MM.1S (cell line): ENCODE measurements around the gene MAP3K4.

Experiments
- DNase-seq: peaks from one replicate; pipeline ENCODE4 v3.0.0-alpha.2; 2015
- H2AFZ ChIP-seq: fragments of 300-600 bp; sonication (generic); 2 replicates; pipeline ENCODE4 v1.6.0; 2016; ENCODE audit warnings: antibody characterized with exemption, low read length
- H3F3A ChIP-seq: fragments of 300-600 bp; sonication (generic); 2 replicates; pipeline ENCODE4 v1.6.1; 2016; ENCODE audit warnings: mild to moderate bottlenecking, antibody characterized with exemption, low read length, moderate library complexity, mixed read lengths; ENCODE audit not compliant: insufficient read depth
- H3K27ac ChIP-seq: fragments of 300-600 bp; sonication (generic); 2 replicates; pipeline ENCODE4 v1.5.1; 2016; ENCODE audit warnings: mild to moderate bottlenecking, low read length
- H3K27me3 ChIP-seq: fragments of 300-600 bp; sonication (generic); replicated peaks from 2 replicates; pipeline ENCODE4 v1.6.0; 2016; ENCODE audit warnings: low read length; ENCODE audit not compliant: insufficient read depth
- H3K36me3 ChIP-seq: fragments of 300-600 bp; sonication (generic); replicated peaks from 2 replicates; pipeline ENCODE4 v1.6.1; 2016; ENCODE audit warnings: mild to moderate bottlenecking, low read length, mixed read lengths; ENCODE audit not compliant: insufficient read depth
- H3K4me1 ChIP-seq: fragments of 300-600 bp; sonication (generic); 2 replicates; pipeline ENCODE4 v1.6.1; 2016; ENCODE audit warnings: low read length, mixed read lengths
- H3K4me2 ChIP-seq: fragments of 300-600 bp; sonication (generic); 2 replicates; pipeline ENCODE4 v1.6.0; 2016; ENCODE audit warnings: low read depth, low read length
- H3K4me3 ChIP-seq: fragments of 300-600 bp; sonication (generic); 2 replicates; pipeline ENCODE4 v1.5.1; 2016; ENCODE audit warnings: low read length, mixed read lengths
- H3K79me2 ChIP-seq: fragments of 300-600 bp; sonication (generic); 2 replicates; pipeline ENCODE4 v1.6.1; 2016; ENCODE audit warnings: mixed run types, low read length, mixed read lengths
- H3K9ac ChIP-seq: fragments of 300-600 bp; sonication (generic); 2 replicates; pipeline ENCODE4 v1.6.1; 2016; ENCODE audit warnings: low read length, mixed read lengths
- H3K9me2 ChIP-seq: fragments of 300-600 bp; sonication (generic); replicated peaks from 2 replicates; pipeline ENCODE4 v1.6.1; 2016; ENCODE audit warnings: mild to moderate bottlenecking, low read length, mixed read lengths; ENCODE audit not compliant: insufficient read depth
- H3K9me3 ChIP-seq: fragments of 300-600 bp; sonication (generic); replicated peaks from 2 replicates; pipeline ENCODE4 v1.6.1; 2016; ENCODE audit warnings: mild to moderate bottlenecking, low read length, mixed read lengths; ENCODE audit not compliant: insufficient read depth
- H4K20me1 ChIP-seq: fragments of 300-600 bp; sonication (generic); 2 replicates; pipeline ENCODE4 v1.6.1; 2016; ENCODE audit warnings: mild to moderate bottlenecking, low read length, moderate library complexity, mixed read lengths; ENCODE audit not compliant: insufficient read depth
- CTCF ChIP-seq: fragments of 300-600 bp; sonication (generic); IDR thresholded peaks from 2 replicates; pipeline ENCODE4 v1.5.1; 2016; ENCODE audit warnings: antibody characterized with exemption, low read length, mixed read lengths
- EZH2 ChIP-seq: fragments of 300-600 bp; sonication (generic); optimal IDR thresholded peaks from 2 replicates; pipeline ENCODE3; 2017; ENCODE audit warnings: low read depth, mild to moderate bottlenecking, antibody characterized with exemption, low read length, mixed read lengths
- EZH2phosphoT487 ChIP-seq: fragments of 300-600 bp; sonication (generic); IDR thresholded peaks from 2 replicates; pipeline ENCODE4 v1.6.1; 2018; ENCODE audit warnings: antibody characterized with exemption, low read length

MAP3K4 gene

GRCh38 chr6:161088676-161089328 lies 97.2 kb downstream of the MAP3K4 start:
- no peaks in the 10 kb centered on the region for H3K79me2 ChIP-seq
- no peak overlapping the region for H3K9ac ChIP-seq
- H3K9me3 ChIP-seq, result no peaks in the 10 kb centered on the region
- H3K9me2 ChIP-seq, result no peaks in the 10 kb centered on the region
- DNase-seq, result no peak
- TF ChIP-seq CTCF, result no peak
- TF ChIP-seq EZH2phosphoT487, result no peak
- TF ChIP-seq EZH2, result no peak
- no peaks in the 10 kb centered on the region for H3K4me1 ChIP-seq
- H3K27me3 ChIP-seq, result no peaks in the 10 kb centered on the region
- no peaks in the 10 kb centered on the region for H3F3A ChIP-seq
- H2AFZ ChIP-seq, result no peak overlapping the region
- H3K27ac ChIP-seq, result no peak overlapping the region
- no peak overlapping the region for H3K4me2 ChIP-seq
- H3K4me3 ChIP-seq, result no peak overlapping the region
- no peaks in the 10 kb centered on the region for H3K36me3 ChIP-seq
- H4K20me1 ChIP-seq, result no peaks in the 10 kb centered on the region

- TF ChIP-seq EZH2phosphoT487 (no peak), CTCF (no peak), EZH2 (no peak)
- H3K4me3 ChIP-seq, result no peak overlapping the region
- H3K27me3 ChIP-seq, result no peaks in the 10 kb centered on the region
- no peak overlapping the region for H3K4me2 ChIP-seq
- no peaks in the 10 kb centered on the region for H3K79me2 ChIP-seq
- DNase-seq, result no peak
- H3F3A ChIP-seq, result no peaks in the 10 kb centered on the region
- H4K20me1 ChIP-seq, result no peaks in the 10 kb centered on the region
- no peaks in the 10 kb centered on the region for H3K9me2 ChIP-seq
- H3K9ac ChIP-seq, result no peak overlapping the region
- H3K36me3 ChIP-seq, result no peaks in the 10 kb centered on the region
- H3K4me1 ChIP-seq, result no peaks in the 10 kb centered on the region
- H3K9me3 ChIP-seq, result no peaks in the 10 kb centered on the region
- H3K27ac ChIP-seq, result no peak overlapping the region
- H2AFZ ChIP-seq, result no peak overlapping the region
Measured at GRCh38 chr6:161091151-161091550, 99.6 kb downstream of the MAP3K4 start.

- no peak for DNase-seq
- no peak overlapping the region for H3K4me3 ChIP-seq
- H3K9me2 ChIP-seq, result no peaks in the 10 kb centered on the region
- no peaks in the 10 kb centered on the region for H3K4me1 ChIP-seq
- H3K27me3 ChIP-seq, result no peaks in the 10 kb centered on the region
- no peak overlapping the region for H3K4me2 ChIP-seq
- no peaks in the 10 kb centered on the region for H4K20me1 ChIP-seq
- H2AFZ ChIP-seq, result no peak overlapping the region
- H3F3A ChIP-seq, result no peaks in the 10 kb centered on the region
- H3K36me3 ChIP-seq, result no peaks in the 10 kb centered on the region
- TF ChIP-seq EZH2, result no peak
- no peak for TF ChIP-seq CTCF
- TF ChIP-seq EZH2phosphoT487, result no peak
- H3K27ac ChIP-seq, result no peak overlapping the region
- no peaks in the 10 kb centered on the region for H3K9me3 ChIP-seq
- no peaks in the 10 kb centered on the region for H3K79me2 ChIP-seq
- H3K9ac ChIP-seq, result no peak overlapping the region
Measured at GRCh38 chr6:161091972-161092701, 100.6 kb downstream of the MAP3K4 start.
